ENCODE measurements around the gene OR6N1.

The OR6N1 gene

DNA sequence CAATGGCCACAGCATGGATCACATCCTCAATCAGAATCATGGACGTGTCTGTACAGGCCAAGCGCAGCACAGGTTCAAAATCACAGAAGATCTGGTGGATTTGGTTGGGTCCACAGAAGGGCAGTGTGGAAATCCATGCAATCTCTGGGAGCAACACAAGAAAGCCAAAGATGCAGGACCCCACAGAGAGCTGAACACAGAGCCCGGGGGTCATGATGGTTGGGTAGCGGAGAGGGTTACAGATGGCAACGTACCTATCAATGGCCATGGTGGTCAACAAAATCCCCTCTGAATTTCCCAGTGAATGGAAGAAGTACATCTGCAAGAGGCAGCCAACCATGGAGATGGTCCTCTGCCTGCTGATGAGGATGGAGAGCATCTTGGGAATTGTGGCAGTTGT lies 47.6 kb downstream of the OR6N1 start:
- TF ChIP-seq, protein P1, sequence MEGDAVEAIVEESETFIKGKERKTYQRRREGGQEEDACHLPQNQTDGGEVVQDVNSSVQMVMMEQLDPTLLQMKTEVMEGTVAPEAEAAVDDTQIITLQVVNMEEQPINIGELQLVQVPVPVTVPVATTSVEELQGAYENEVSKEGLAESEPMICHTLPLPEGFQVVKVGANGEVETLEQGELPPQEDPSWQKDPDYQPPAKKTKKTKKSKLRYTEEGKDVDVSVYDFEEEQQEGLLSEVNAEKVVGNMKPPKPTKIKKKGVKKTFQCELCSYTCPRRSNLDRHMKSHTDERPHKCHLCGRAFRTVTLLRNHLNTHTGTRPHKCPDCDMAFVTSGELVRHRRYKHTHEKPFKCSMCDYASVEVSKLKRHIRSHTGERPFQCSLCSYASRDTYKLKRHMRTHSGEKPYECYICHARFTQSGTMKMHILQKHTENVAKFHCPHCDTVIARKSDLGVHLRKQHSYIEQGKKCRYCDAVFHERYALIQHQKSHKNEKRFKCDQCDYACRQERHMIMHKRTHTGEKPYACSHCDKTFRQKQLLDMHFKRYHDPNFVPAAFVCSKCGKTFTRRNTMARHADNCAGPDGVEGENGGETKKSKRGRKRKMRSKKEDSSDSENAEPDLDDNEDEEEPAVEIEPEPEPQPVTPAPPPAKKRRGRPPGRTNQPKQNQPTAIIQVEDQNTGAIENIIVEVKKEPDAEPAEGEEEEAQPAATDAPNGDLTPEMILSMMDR (IDR thresholded peaks at IDR 0.05; ENCODE audit: low read depth, low read length) = no peak
- H3K4me3 ChIP-seq (ENCODE audit: low read depth, low read length) = no peak overlapping the region

DNA sequence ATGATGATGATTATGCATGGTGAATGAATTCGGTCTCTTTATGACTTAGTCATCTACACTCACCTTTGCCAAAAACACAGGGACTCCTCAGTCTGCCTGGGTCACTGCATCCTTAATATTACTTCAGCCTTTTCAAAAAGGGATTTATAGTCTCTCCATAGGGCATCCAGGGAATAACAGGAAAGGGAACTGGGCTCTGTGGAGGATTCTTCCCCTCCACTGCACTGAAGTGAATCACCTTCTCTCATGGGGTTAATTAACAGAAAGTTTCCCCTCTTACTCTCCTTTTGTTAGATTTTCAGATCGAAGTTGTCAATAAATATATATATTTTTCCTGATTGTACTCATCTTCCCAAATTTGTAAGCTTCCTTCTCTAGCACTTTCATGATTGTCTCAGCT lies 51.4 kb downstream of the OR6N1 start, which contains the start of gene OR6K3:
TSS of gene OR6K3 (minus strand) at position 101 of the 400 bp plus-strand sequence. CDS start 2,605 bp downstream, outside the sequence.
- no peak within 1 kb of the TSS for H3K4me3 ChIP-seq (ENCODE audit: low read depth, low read length)
- TF ChIP-seq, protein P1 (IDR thresholded peaks at IDR 0.05; ENCODE audit: low read depth, low read length) = no peak

DNA sequence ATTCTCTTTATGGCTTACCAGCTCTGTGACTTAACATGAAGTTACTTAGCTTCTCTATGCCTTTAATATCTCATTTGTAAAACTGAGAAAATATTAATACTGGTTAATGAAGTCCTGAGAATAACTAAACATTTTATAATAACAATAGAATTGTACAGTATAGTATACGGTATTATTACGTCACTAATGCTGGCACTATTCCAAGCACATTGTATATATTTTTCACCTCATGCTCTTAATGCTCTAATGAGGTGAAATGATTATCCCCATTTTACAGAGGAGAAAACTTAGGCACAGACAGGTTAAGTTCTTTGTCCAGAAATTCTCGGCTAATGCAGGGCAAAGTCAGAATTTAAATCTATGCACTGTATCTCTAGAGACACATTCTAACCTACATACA lies 52.3 kb downstream of the OR6N1 start:
- TF ChIP-seq, protein P1 (IDR thresholded peaks at IDR 0.05; ENCODE audit: low read depth, low read length) = no peak
- no peak overlapping the region for H3K4me3 ChIP-seq (ENCODE audit: low read depth, low read length)

DNA sequence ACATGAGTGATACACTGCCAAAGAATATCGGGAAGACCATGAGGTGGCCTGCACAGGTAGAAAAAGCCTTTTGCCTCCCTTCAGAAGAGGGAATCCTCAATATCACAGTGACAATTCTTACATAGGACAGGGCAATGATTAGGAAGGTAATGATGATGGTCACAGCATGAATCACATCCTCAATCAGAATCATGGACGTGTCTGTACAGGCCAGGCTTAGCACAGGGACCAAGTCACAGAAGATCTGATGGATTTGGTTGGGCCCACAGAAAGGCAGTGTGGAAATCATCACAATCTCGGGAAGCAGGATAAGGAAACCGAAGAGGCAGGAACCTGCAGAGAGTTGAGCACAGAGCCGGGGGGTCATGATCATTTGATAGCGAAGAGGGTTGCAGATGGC lies 54.7 kb downstream of the OR6N1 start:
- H3K4me3 ChIP-seq (ENCODE audit: low read depth, low read length) = no peak overlapping the region
- TF ChIP-seq, protein P1 (IDR thresholded peaks at IDR 0.05; ENCODE audit: low read depth, low read length) = no peak

DNA sequence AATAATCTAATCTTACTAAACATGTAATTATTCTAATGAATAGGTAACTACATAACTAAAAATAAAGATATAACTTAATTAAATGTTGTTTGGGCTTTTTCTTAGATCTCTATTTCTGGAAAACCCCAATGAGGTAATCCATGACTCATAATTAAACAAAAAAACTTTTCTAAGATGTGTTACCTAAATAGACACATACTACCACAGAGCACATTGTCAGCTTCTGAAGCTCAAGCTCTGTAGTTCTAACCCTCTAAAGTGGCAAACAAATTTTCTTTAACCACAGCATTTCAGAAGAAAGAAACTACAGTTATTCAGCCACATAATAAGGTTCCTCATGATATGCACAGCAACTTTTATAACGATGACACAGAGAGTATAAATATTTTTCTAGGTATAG lies 55.7 kb downstream of the OR6N1 start:
- no peak overlapping the region for H3K4me3 ChIP-seq (ENCODE audit: low read depth, low read length)
- TF ChIP-seq, protein P1 (IDR thresholded peaks at IDR 0.05; ENCODE audit: low read depth, low read length) = no peak

DNA sequence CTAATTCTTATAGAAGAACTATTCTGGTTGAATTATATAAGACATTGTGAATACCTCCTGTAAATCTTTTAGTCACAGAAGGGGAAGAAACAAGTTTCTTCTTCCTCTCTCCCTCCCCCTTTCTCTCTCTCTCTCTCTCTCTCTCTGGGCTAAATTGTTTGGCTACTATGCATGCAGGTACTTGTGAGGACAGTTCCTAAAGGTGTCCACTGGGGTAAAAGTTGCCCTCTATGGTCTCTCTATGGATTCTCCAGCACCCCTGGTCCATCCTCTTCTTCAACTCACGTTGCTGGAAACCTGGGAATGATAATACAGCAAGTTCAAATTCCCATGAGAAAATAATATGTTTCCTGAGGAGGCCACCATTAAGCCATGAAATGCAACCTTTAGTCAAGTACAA lies 57.2 kb downstream of the OR6N1 start:
- H3K4me3 ChIP-seq (ENCODE audit: low read depth, low read length) = no peak overlapping the region
- TF ChIP-seq, protein P1 (IDR thresholded peaks at IDR 0.05; ENCODE audit: low read depth, low read length) = no peak

All from WI38 (cell line).